Endodermal cell (in vitro differentiated cells): ENCODE data around the gene LAMB1. TPM values are rescaled to one million over a fixed set of nuclear protein-coding genes. Genes with fewer than 3 reads are reported as not detected.
A peak's percentile ranks its signal among the peaks of the same experiment; 100 is the strongest.

Source experiments
- DNase-seq: peaks from one replicate; pipeline ENCODE4 v3.0.0-alpha.2; 2017
- H3K27ac ChIP-seq: 2 replicates; pipeline ENCODE4 v1.5.1; 2013; ENCODE audit warnings: mild to moderate bottlenecking, low read depth, low read length, moderate library complexity
- H3K27me3 ChIP-seq: 2 replicates; pipeline ENCODE4 v1.6.1; 2013; ENCODE audit warnings: mild to moderate bottlenecking, low read length, moderate library complexity; ENCODE audit not compliant: insufficient read depth, control insufficient read depth, poor library complexity, severe bottlenecking
- H3K36me3 ChIP-seq: 2 replicates; pipeline ENCODE4 v1.7.0; 2013; ENCODE audit warnings: mild to moderate bottlenecking, low read length, moderate library complexity; ENCODE audit not compliant: control insufficient read depth, insufficient read depth
- H3K4me1 ChIP-seq: one replicate; pipeline ENCODE4 v1.7.0; 2013; ENCODE audit warnings: low read length; ENCODE audit not compliant: control insufficient read depth, insufficient read depth
- H3K4me3 ChIP-seq: 2 replicates; pipeline ENCODE4 v1.5.1; 2013; ENCODE audit warnings: mild to moderate bottlenecking, low read length, moderate library complexity
- H3K9ac ChIP-seq: 2 replicates; pipeline ENCODE4 v1.6.1; 2013; ENCODE audit warnings: mild to moderate bottlenecking, low read length, moderate library complexity; ENCODE audit not compliant: poor library complexity, severe bottlenecking; ENCODE audit errors: extremely low read depth
- H3K9me3 ChIP-seq: 2 replicates; pipeline ENCODE4 v1.6.1; 2013; ENCODE audit warnings: mild to moderate bottlenecking, low read length, moderate library complexity; ENCODE audit not compliant: control insufficient read depth
- H3K27ac Mint-ChIP-seq: 2 replicates; pipeline ENCODE4 v1.8.0; 2020; ENCODE audit warnings: mixed read lengths
- H3K27me3 Mint-ChIP-seq: 2 replicates; pipeline ENCODE4 v1.8.0; 2021; ENCODE audit warnings: mild to moderate bottlenecking, mixed read lengths; ENCODE audit not compliant: insufficient read depth
- H3K36me3 Mint-ChIP-seq: 2 replicates; pipeline ENCODE4 v1.8.0; 2020; ENCODE audit warnings: low read depth, mixed read lengths
- H3K4me1 Mint-ChIP-seq: 2 replicates; pipeline ENCODE4 v1.8.0; 2020; ENCODE audit warnings: mixed read lengths
- H3K4me3 Mint-ChIP-seq: 2 replicates; pipeline ENCODE4 v1.8.0; 2020; ENCODE audit warnings: mild to moderate bottlenecking, moderate library complexity, mixed read lengths
- H3K9me3 Mint-ChIP-seq: 2 replicates; pipeline ENCODE4 v1.8.0; 2020; ENCODE audit warnings: mild to moderate bottlenecking, mixed read lengths
- WGBS, 2 experiments: methylation state at CpG; one replicate each; pipeline versions ENCODE4 v1.1.5 to v1.1.7; 2013; ENCODE audit warnings: missing lambda C conversion rate in 2 of 2, mixed read lengths in 1 of 2; ENCODE audit not compliant: insufficient coverage in 1 of 2, insufficient read length in 1 of 2; 5-methylcytosine and 5-hydroxymethylcytosine counted together
- total RNA-seq, 2 donors: library from RNA; stranded (reverse); fragmentation: NEBNext Ultra II Directional in 1 of 2; extraction: Animal tissue kit (Norgen Biotek cat#: 25700) in 1 of 2; gene quantifications; 2 replicates in 1 of 2; 3 replicates in 1 of 2; pipeline ENCODE4 v1.2.1, GENCODE V29; 2021
- TF ChIP-seq, protein P1 (sequence below): fragments of 200-600 bp; sonication (generic); conservative IDR thresholded peaks from 2 replicates; pipeline ENCODE4 v1.5.0; 2021; ENCODE audit warnings: antibody characterized with exemption, mild to moderate bottlenecking

LAMB1 gene
- total RNA-seq, 2 donors from 2014 or later, result 192 to 209 TPM

DNA sequence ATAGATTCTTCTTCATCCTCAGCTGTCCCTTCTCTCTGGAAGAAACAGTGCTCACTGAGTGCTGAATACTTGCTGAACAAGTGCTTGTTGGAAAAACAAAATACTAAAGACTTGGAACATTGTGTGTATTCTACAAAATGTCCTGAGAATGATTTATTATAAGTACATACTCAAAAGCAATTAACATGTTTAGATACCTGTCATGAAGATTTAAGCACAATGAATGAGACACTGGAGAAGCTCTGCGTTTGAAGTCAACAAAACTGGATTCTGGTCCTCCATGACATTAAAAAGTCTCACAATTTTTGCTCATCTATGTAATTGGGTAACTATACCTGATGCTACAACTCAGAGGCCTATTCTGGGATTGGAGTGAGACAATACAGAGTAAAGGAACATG is 34.8 kb upstream of the LAMB1 start:
- no peaks in the 10 kb centered on the region for H3K36me3 ChIP-seq
- Mint-ChIP-seq H3K9me3 (no peaks in the 10 kb centered on the region), H3K27me3 (no peaks in the 10 kb centered on the region), H3K4me3 (no peak overlapping the region), H3K27ac (no peak overlapping the region), H3K36me3 (no peaks in the 10 kb centered on the region), H3K4me1 (peaks cover 28% of the 10 kb centered on the region)
- H3K4me3 ChIP-seq, result no peak overlapping the region
- TF ChIP-seq, protein P1, sequence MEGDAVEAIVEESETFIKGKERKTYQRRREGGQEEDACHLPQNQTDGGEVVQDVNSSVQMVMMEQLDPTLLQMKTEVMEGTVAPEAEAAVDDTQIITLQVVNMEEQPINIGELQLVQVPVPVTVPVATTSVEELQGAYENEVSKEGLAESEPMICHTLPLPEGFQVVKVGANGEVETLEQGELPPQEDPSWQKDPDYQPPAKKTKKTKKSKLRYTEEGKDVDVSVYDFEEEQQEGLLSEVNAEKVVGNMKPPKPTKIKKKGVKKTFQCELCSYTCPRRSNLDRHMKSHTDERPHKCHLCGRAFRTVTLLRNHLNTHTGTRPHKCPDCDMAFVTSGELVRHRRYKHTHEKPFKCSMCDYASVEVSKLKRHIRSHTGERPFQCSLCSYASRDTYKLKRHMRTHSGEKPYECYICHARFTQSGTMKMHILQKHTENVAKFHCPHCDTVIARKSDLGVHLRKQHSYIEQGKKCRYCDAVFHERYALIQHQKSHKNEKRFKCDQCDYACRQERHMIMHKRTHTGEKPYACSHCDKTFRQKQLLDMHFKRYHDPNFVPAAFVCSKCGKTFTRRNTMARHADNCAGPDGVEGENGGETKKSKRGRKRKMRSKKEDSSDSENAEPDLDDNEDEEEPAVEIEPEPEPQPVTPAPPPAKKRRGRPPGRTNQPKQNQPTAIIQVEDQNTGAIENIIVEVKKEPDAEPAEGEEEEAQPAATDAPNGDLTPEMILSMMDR, result no peak
- no peak overlapping the region for H3K27ac ChIP-seq
- H3K9me3 ChIP-seq, result no peaks in the 10 kb centered on the region
- H3K27me3 ChIP-seq, result no peaks in the 10 kb centered on the region
- H3K9ac ChIP-seq, result no peak overlapping the region
- 92 to 96% methylated on average over 1 of the region's 1 CpG for WGBS, 2 experiments
- no peak for DNase-seq
- peaks cover 7% of the 10 kb centered on the region for H3K4me1 ChIP-seq

DNA sequence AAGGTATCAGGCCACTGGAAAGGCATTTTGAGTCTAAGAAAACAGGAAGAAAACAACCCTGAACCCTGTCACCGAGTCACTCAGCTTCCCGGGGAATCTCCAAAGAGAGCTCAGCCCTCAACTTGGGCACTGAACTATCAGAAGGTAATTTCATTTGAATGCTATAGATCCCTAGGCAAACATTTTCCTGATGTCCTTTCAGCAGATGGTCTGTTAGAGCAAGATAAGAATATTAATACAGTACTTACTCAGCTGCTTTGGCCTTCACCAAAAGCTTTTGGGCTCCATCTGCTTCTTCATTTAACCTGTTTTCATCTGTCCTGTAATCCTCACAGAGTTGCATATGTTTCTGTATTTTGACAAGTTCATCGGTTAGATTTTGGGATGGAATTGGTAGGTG is 34.2 kb upstream of the LAMB1 start:
- H3K27me3 Mint-ChIP-seq, result no peaks in the 10 kb centered on the region
- no peaks in the 10 kb centered on the region for H3K9me3 ChIP-seq
- no peak for DNase-seq
- H3K4me3 ChIP-seq, result no peak overlapping the region
- H3K4me1 ChIP-seq, result peaks cover 7% of the 10 kb centered on the region
- TF ChIP-seq, protein P1, result no peak
- H3K9me3 Mint-ChIP-seq, result no peaks in the 10 kb centered on the region
- no peaks in the 10 kb centered on the region for H3K27me3 ChIP-seq
- 92 to 94% methylated on average over 2 to 3 of the region's 3 CpGs for WGBS, 2 experiments
- H3K27ac ChIP-seq, result no peak overlapping the region
- peaks cover 28% of the 10 kb centered on the region for H3K4me1 Mint-ChIP-seq
- no peaks in the 10 kb centered on the region for H3K36me3 ChIP-seq
- no peak overlapping the region for H3K4me3 Mint-ChIP-seq
- no peak overlapping the region for H3K27ac Mint-ChIP-seq
- H3K36me3 Mint-ChIP-seq, result no peaks in the 10 kb centered on the region
- H3K9ac ChIP-seq, result no peak overlapping the region

DNA sequence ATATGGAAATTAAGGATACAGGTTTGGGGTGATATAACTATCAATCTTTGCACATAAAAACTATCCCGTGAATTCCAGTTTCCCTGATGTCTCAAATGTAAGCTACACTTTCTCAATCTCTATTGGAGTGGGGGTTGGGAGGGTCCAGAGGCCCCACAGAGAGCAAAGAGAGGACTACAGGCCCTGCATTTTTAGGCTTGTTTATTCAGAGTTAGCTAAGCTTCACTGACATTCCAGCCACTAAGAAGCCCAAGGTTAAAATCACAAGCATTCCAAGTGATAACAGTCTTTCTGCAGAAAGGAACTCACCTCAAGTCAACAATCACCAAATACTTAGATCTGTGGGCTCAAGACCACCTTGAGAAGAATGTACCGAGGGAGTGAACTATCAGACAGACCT is 31.6 kb upstream of the LAMB1 start:
- H3K36me3 Mint-ChIP-seq, result no peaks in the 10 kb centered on the region
- Histone ChIP-seq H3K4me1 (peaks cover 11% of the 10 kb centered on the region), H3K36me3 (no peaks in the 10 kb centered on the region), H3K9me3 (no peaks in the 10 kb centered on the region), H3K27ac (no peak overlapping the region), H3K4me3 (peak overlapping the region; percentile 70), H3K9ac (no peak overlapping the region), H3K27me3 (no peaks in the 10 kb centered on the region)
- H3K4me3 Mint-ChIP-seq, result peak overlapping the region; percentile 30
- peak overlapping the region; percentile 93 for H3K27ac Mint-ChIP-seq
- H3K9me3 Mint-ChIP-seq, result no peaks in the 10 kb centered on the region
- peaks cover 31% of the 10 kb centered on the region for H3K4me1 Mint-ChIP-seq
- TF ChIP-seq, protein P1, result no peak
- DNase-seq, result peak; percentile 78
- H3K27me3 Mint-ChIP-seq, result no peaks in the 10 kb centered on the region
- WGBS, 2 experiments, result 43 to 50% methylated on average over 1 to 2 of the region's 2 CpGs
